HepG2 (cell line): ENCODE data around the gene ZBTB48. TPM values are rescaled to one million over a fixed set of nuclear protein-coding genes. Genes with fewer than 3 reads are reported as not detected.

Experiments
- EED ChIP-seq: sonication (generic); formaldehyde crosslinking; IDR thresholded peaks from 2 replicates; pipeline ENCODE4 v1.5.0; 2020; ENCODE audit warnings: mild to moderate bottlenecking, missing genetic modification reagents
- HDAC1 ChIP-seq: sonication (generic); formaldehyde crosslinking; IDR thresholded peaks from 2 replicates; pipeline ENCODE4 v1.5.1; 2020; ENCODE audit warnings: mild to moderate bottlenecking, missing genetic modification reagents
- HNF4G ChIP-seq, 2 experiments: sonication (generic) in 1 of 2; formaldehyde crosslinking in 1 of 2; IDR thresholded peaks; 2 replicates each; pipeline versions ENCODE4 v1.4.0 to v1.6.1; 2011 to 2020; ENCODE audit warnings: borderline replicate concordance in 2 of 2, low read depth in 2 of 2, mild to moderate bottlenecking in 2 of 2, low read length in 1 of 2, missing genetic modification reagents in 1 of 2, moderate library complexity in 1 of 2
- KDM2A ChIP-seq: sonication (generic); formaldehyde crosslinking; IDR thresholded peaks from 2 replicates; pipeline ENCODE4 v1.4.0; 2020; ENCODE audit warnings: low read depth, missing genetic modification reagents, borderline replicate concordance
- MYC ChIP-seq: sonication (generic); formaldehyde crosslinking; IDR thresholded peaks from 2 replicates; pipeline ENCODE4 v1.9.0; 2021; ENCODE audit warnings: missing genetic modification reagents, borderline replicate concordance
- PREB ChIP-seq: sonication (generic); formaldehyde crosslinking; IDR thresholded peaks from 2 replicates; pipeline ENCODE4 v1.4.0; 2020; ENCODE audit warnings: missing genetic modification reagents
- REPIN1 ChIP-seq: sonication (generic); formaldehyde crosslinking; IDR thresholded peaks from 2 replicates; pipeline ENCODE4 v1.8.0; 2022; ENCODE audit warnings: missing genetic modification reagents, low read depth, mild to moderate bottlenecking, borderline replicate concordance
- SIN3A ChIP-seq: IDR thresholded peaks from 2 replicates; pipeline ENCODE4 v1.6.1; 2011; ENCODE audit warnings: low read depth, mild to moderate bottlenecking, control low read depth, low read length, borderline replicate concordance
- SP140L ChIP-seq: sonication (generic); formaldehyde crosslinking; IDR thresholded peaks from 2 replicates; pipeline ENCODE4 v1.4.0; 2020; ENCODE audit warnings: missing genetic modification reagents, borderline replicate concordance
- SP4 ChIP-seq: sonication (generic); formaldehyde crosslinking; IDR thresholded peaks from 2 replicates; pipeline ENCODE4 v1.8.1; 2023; ENCODE audit warnings: mild to moderate bottlenecking, missing genetic modification reagents
- U2AF2 ChIP-seq: fragments of 200-400 bp; formaldehyde crosslinking; IDR thresholded peaks from 2 replicates; pipeline ENCODE4 v1.6.1; 2017; ENCODE audit warnings: low read depth, mild to moderate bottlenecking, low read length
- ZBTB38 ChIP-seq: sonication (generic); formaldehyde crosslinking; IDR thresholded peaks from 2 replicates; pipeline ENCODE4 v1.5.1; 2020; ENCODE audit warnings: mild to moderate bottlenecking, missing genetic modification reagents
- ZNF232 ChIP-seq: sonication (generic); formaldehyde crosslinking; IDR thresholded peaks from 2 replicates; pipeline ENCODE4 v1.4.0; 2020; ENCODE audit warnings: missing genetic modification reagents, borderline replicate concordance
- ZNF318 ChIP-seq: sonication (generic); formaldehyde crosslinking; IDR thresholded peaks from 2 replicates; pipeline ENCODE4 v1.4.0; 2020; ENCODE audit warnings: mild to moderate bottlenecking, missing genetic modification reagents
- ZNF430 ChIP-seq: sonication (generic); formaldehyde crosslinking; IDR thresholded peaks from 2 replicates; pipeline ENCODE4 v1.9.0; 2021; ENCODE audit warnings: mild to moderate bottlenecking, missing genetic modification reagents
- ZNF567 ChIP-seq: sonication (generic); formaldehyde crosslinking; IDR thresholded peaks from 2 replicates; pipeline ENCODE4 v1.8.1; 2023; ENCODE audit warnings: mild to moderate bottlenecking, missing genetic modification reagents, borderline replicate concordance
- ZNF644 ChIP-seq: IDR thresholded peaks from 2 replicates; pipeline ENCODE4 v1.6.1; 2016; ENCODE audit warnings: low read depth
- polyA plus RNA-seq, 8 experiments: library from polyadenylated mRNA; depleted of rRNA in 3 of 8; stranded (reverse) in 7 of 8; unstranded in 1 of 8; fragments of >200 nt; fragmentation: Illumina TruSeq in 4 of 8; extraction: Trizol in 4 of 8; gene quantifications; 2 replicates each; pipeline versions ENCODE4 v1.2.1 to v1.2.3, GENCODE V29; 2011 to 2016; ENCODE audit warnings: low read depth in 4 of 8, missing spikeins in 1 of 8, mixed read lengths in 1 of 8; ENCODE audit not compliant: insufficient read depth in 1 of 8
- total RNA-seq, 5 experiments: library from RNA; depleted of rRNA; stranded (reverse); fragments of >200 nt; fragmentation: Illumina TruSeq; extraction: Trizol; gene quantifications; 2 replicates each; pipeline ENCODE4 v1.2.3, GENCODE V29; 2016; ENCODE audit warnings: low read depth in 1 of 5
- TF ChIP-seq, protein P1 (sequence below): sonication (generic); formaldehyde crosslinking; IDR thresholded peaks from 2 replicates; pipeline ENCODE4 v1.5.0; 2020; ENCODE audit warnings: missing genetic modification reagents

Gene ZBTB48
- total and polyA plus RNA-seq, 2 of the 13 experiments (the other 11 are each of a cell fraction or from before 2014, with no cell fraction given) = 13.0 to 17.1 TPM

GRCh38 chr1:6579374-6580118 lies at the start of gene ZBTB48 (continued):
- TF ChIP-seq ZNF318 (CRISPR knock-in tag) = peak; percentile 72; the same call in 1 of the 2 replicates
- TF ChIP-seq PREB = no peak
- no peak for TF ChIP-seq SP140L (CRISPR knock-in tag)
- TF ChIP-seq MYC = peak; percentile 77
- TF ChIP-seq, protein P1, sequence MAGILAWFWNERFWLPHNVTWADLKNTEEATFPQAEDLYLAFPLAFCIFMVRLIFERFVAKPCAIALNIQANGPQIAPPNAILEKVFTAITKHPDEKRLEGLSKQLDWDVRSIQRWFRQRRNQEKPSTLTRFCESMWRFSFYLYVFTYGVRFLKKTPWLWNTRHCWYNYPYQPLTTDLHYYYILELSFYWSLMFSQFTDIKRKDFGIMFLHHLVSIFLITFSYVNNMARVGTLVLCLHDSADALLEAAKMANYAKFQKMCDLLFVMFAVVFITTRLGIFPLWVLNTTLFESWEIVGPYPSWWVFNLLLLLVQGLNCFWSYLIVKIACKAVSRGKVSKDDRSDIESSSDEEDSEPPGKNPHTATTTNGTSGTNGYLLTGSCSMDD (CRISPR knock-in tag) = 0 out of 2 replicates have a peak, but pooled peaks have one; percentile 38
- 0 out of 2 replicates have a peak, but pooled peaks have one; percentile 85 for TF ChIP-seq ZNF567 (CRISPR knock-in tag)
- TF ChIP-seq EED (CRISPR knock-in tag) = peak; percentile 81; the same call in 1 of the 2 replicates
- TF ChIP-seq SIN3A = 0 out of 2 replicates have a peak, but pooled peaks have one; percentile 77
- TF ChIP-seq ZNF644 (CRISPR knock-in tag) = 0 out of 2 replicates have a peak, but pooled peaks have one; percentile 17
- TF ChIP-seq SP4 (CRISPR knock-in tag) = peak; percentile 77
- no peak for TF ChIP-seq ZBTB38 (CRISPR knock-in tag)
- TF ChIP-seq U2AF2 = no peak
- TF ChIP-seq ZNF430 = peak; percentile 62; the same call in 1 of the 2 replicates
- TF ChIP-seq HNF4G (IDR thresholded peaks at IDR 0.05; ENCODE audit: borderline replicate concordance, low read depth, low read length) = peak; percentile 64; the same call in 1 of the 2 replicates
- no peak for TF ChIP-seq HNF4G (CRISPR knock-in tag; IDR thresholded peaks at IDR 0.05; ENCODE audit: borderline replicate concordance, low read depth)
- peak; percentile 80 for TF ChIP-seq HDAC1 (CRISPR knock-in tag)
- peak; percentile 84; the same call in 1 of the 2 replicates for TF ChIP-seq KDM2A (CRISPR knock-in tag)
- TF ChIP-seq REPIN1 (CRISPR knock-in tag) = peak; percentile 75; the same call in 1 of the 2 replicates
- peak; percentile 45; the same call in 1 of the 2 replicates for TF ChIP-seq ZNF232
